ENCODE data around the gene GALNT17.

DNA sequence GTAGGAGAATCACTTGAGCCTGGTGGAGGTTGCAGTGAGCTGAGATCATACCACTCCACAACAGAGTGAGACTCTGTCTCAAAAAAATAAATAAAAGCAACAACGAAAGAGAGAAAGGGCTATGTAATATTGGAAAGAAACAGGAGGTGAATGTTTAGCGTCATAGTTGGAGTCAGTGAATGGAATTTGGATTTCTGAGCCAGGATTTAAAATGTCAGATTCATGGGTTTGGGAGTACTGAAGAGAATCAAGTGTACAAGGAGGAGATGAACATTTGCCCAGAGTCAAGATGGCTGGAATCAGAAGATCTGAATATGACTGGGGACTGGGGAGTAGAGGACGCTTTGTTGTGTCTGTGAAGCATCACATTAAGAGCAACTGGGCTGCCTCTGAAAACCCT lies 366.4 kb downstream of the GALNT17 start:
- TF ChIP-seq, protein P1, sequence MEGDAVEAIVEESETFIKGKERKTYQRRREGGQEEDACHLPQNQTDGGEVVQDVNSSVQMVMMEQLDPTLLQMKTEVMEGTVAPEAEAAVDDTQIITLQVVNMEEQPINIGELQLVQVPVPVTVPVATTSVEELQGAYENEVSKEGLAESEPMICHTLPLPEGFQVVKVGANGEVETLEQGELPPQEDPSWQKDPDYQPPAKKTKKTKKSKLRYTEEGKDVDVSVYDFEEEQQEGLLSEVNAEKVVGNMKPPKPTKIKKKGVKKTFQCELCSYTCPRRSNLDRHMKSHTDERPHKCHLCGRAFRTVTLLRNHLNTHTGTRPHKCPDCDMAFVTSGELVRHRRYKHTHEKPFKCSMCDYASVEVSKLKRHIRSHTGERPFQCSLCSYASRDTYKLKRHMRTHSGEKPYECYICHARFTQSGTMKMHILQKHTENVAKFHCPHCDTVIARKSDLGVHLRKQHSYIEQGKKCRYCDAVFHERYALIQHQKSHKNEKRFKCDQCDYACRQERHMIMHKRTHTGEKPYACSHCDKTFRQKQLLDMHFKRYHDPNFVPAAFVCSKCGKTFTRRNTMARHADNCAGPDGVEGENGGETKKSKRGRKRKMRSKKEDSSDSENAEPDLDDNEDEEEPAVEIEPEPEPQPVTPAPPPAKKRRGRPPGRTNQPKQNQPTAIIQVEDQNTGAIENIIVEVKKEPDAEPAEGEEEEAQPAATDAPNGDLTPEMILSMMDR (IDR thresholded peaks at IDR 0.05; ENCODE audit: borderline replicate concordance, extremely low read depth, low read length, poor library complexity, severe bottlenecking) = no peak
- TF ChIP-seq EZH2 (IDR thresholded peaks at IDR 0.05; ENCODE audit: borderline replicate concordance, low read depth, low read length, severe bottlenecking) = no peak

Data from DND-41 (cell line).